Stimulated activated CD8-positive, alpha-beta memory T cell treated with anti-CD3 and anti-CD28 coated beads, Interleukin-7, amount 100 ng/mL, for 4 hours (primary cell): ENCODE data around the gene CALHM2.

Experiments
- DNase-seq, 2 donors: peaks; one replicate each; pipeline ENCODE4 v3.0.0-alpha.2; 2020; ENCODE audit warnings: low read depth in 2 of 2

CALHM2 gene

GRCh38 chr10:103416436-103417147 lies 35.6 kb downstream of the CALHM2 start:
- peak; percentile 10 to 40 for DNase-seq

DNA sequence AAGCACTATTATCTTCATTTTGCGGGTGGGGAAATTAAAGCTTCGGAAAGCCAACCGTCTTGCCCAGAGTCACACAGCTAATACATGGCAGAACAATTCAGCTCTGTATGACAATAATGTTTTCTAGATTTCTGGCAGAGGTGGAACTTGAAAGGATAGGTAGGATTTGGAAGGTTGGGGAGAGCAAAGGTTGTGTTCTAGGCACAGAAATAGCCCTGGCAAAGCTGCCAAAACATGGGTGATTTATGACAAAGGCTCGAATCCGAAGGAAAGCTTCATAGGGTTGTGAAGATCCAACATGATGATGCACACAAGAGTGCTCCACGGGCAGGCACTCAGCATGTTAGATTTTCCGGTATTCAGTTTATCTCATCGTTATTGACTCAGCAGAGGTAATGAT lies 36.6 kb downstream of the CALHM2 start:
- DNase-seq, result no peak

DNA sequence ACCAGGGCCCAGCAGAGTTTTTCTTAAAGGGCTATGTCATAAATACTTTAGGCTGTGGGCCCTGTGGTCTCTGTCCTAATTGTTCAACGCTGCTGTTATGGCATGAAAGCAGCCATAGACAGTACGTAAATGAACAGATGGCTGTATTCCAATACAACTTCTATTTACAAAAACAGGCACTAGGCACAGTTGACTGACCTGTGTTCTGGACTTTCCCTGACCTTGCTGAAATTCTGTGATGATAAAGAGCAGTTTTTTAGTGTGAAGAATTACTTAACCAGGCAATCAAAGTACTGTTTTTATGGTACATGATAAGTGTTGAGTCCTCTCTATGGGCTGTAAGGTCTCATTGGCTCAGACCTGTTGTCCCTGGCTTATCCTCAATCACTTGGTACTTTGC lies 38.6 kb downstream of the CALHM2 start:
- no peak for DNase-seq

DNA sequence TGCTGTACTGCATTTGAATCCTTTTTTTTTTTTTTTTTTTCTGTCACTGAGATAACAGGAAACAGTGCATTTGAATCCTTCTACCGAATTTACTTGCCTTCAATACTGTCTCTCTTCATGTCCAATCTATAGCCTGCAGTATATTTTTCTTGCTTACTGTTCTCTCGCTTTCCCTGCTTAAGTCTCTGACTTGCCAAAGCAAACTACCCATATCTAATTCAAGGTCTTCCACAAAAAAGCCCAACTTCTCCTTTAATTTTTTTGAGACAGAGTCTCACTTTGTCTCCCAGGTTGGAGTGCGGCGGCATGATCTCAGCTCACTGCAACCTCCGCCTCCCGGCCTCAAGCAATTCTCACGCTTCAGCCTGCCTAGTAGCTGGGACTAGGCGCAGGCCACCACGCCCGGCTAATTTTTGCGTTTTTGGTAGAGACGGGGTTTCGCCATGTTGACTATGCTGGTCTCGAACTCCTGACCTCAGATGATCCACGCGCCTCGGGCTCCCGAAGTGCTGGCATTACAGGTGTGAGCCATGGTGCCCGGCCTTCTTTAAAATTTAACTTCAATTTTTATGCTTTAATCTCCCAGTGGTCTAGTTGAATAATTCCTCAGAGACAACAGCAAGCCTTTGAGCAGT lies 54.9 kb downstream of the CALHM2 start:
- DNase-seq, result no peak

DNA sequence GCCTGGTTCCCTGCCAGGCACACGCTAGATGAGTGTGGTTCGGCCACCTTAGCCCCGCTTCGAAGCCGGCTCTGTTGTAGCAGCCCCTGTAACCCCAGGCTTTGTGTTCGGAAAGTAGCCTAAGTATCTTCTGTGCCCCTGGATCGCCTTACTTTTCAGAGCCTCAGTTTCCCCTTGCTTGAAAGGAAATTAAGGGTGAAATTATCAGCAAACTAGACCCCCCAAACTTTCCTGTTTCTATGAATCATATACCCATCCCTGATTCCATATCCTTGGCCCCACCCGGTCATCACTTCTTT lies 55.4 kb downstream of the CALHM2 start:
- DNase-seq, result no peak
